ENCODE measurements around the gene CLPTM1. TPM values are rescaled to one million over a fixed set of nuclear protein-coding genes. Genes with fewer than 3 reads are reported as not detected.
"Not testable (repeated sequence)": the region's sequence is repeated elsewhere in the genome, so short reads cannot be mapped to it uniquely, and the experiment has no call there.

The CLPTM1 gene
- total RNA-seq, 4 donors from 2014 or later = 41.7 to 76.3 (median 43.2) TPM

GRCh38 chr19:44924243-44924725, 30.9 kb upstream of the CLPTM1 start:
- no peak for TF ChIP-seq EP300 (IDR thresholded peaks at IDR 0.05)
- TF ChIP-seq POLR2A (IDR thresholded peaks at IDR 0.05) = no peak
- no peak for TF ChIP-seq POLR2AphosphoS5 (IDR thresholded peaks at IDR 0.05)
- TF ChIP-seq CTCF (IDR thresholded peaks at IDR 0.05) = no peak
- ATAC-seq = no peak
- no peaks in the 10 kb centered on the region for H3K36me3 ChIP-seq
- H3K27me3 ChIP-seq = peaks cover 10% of the 10 kb centered on the region
- H3K9me3 ChIP-seq = no peaks in the 10 kb centered on the region
- H3K4me3 ChIP-seq = no peak overlapping the region
- H3K4me1 ChIP-seq = peaks cover 0 to 32% (median 3%) of the 10 kb centered on the region in 3 donors
- WGBS, 2 donors (ENCODE audit: low coverage in 1 of 2) = 67 to 94% methylated on average over 1 to 5 of the region's 8 CpGs
- H3K27ac ChIP-seq = peak overlapping the region in 3 of 4 donors; percentile 1 to 39 (median 35)

- 52 to 63% methylated on average over 2 of the region's 8 CpGs for WGBS, 2 donors (ENCODE audit: low coverage in 1 of 2)
- H3K9me3 ChIP-seq = no peaks in the 10 kb centered on the region
- TF ChIP-seq POLR2AphosphoS5 (IDR thresholded peaks at IDR 0.05) = peak; percentile 9
- no peak for TF ChIP-seq POLR2A (IDR thresholded peaks at IDR 0.05)
- ATAC-seq = peak; percentile 83
- peak overlapping the region in 3 of 4 donors; percentile 1 to 39 (median 37) for H3K27ac ChIP-seq
- H3K27me3 ChIP-seq = peaks cover 10% of the 10 kb centered on the region
- peaks cover 0 to 32% (median 3%) of the 10 kb centered on the region in 3 donors for H3K4me1 ChIP-seq
- no peaks in the 10 kb centered on the region for H3K36me3 ChIP-seq
- H3K4me3 ChIP-seq = no peak overlapping the region
Observed at GRCh38 chr19:44925114-44925891, 29.9 kb upstream of the CLPTM1 start.

GRCh38 chr19:44926245-44927077, 28.7 kb upstream of the CLPTM1 start:
- ATAC-seq = peak; percentile 16
- WGBS, 2 donors (ENCODE audit: low coverage in 1 of 2) = 50 to 73% methylated on average over 8 to 10 of the region's 19 CpGs
- H3K36me3 ChIP-seq, H3K27me3 ChIP-seq, H3K9me3 ChIP-seq, H3K27ac ChIP-seq: not testable (repeated sequence)
- peaks cover 0 to 32% (median 3%) of the 10 kb centered on the region in 3 donors for H3K4me1 ChIP-seq
- peak overlapping the region in 1 of 2 donors; percentile 34 for H3K4me3 ChIP-seq

GRCh38 chr19:44927746-44928145, 27.4 kb upstream of the CLPTM1 start:
- no peak overlapping the region for H3K27ac ChIP-seq
- WGBS, 2 donors (ENCODE audit: low coverage in 1 of 2) = 13 to 71% methylated on average over 1 to 3 of the region's 5 CpGs

GRCh38 chr19:44930088-44930487, 25.1 kb upstream of the CLPTM1 start:
- no peak overlapping the region for H3K27ac ChIP-seq
- no peak for TF ChIP-seq EP300 (IDR thresholded peaks at IDR 0.05)
- TF ChIP-seq POLR2A (IDR thresholded peaks at IDR 0.05) = no peak
- no peak for TF ChIP-seq CTCF (IDR thresholded peaks at IDR 0.05)
- TF ChIP-seq POLR2AphosphoS5 (IDR thresholded peaks at IDR 0.05) = no peak
- no peaks in the 10 kb centered on the region for H3K9me3 ChIP-seq
- 78 to 85% methylated on average over 7 of the region's 7 CpGs for WGBS, 2 donors (ENCODE audit: low coverage in 1 of 2)
- ATAC-seq = no peak
- peaks cover 0 to 26% (median 3%) of the 10 kb centered on the region in 3 donors for H3K4me1 ChIP-seq
- H3K4me3 ChIP-seq = no peak overlapping the region
- H3K36me3 ChIP-seq = no peaks in the 10 kb centered on the region
- peaks cover 5% of the 10 kb centered on the region for H3K27me3 ChIP-seq

More at GRCh38 chr19:44927746-44928145, 27.4 kb upstream of the CLPTM1 start:
- H3K27me3 ChIP-seq = peaks cover 10% of the 10 kb centered on the region
- peaks cover 0 to 32% (median 3%) of the 10 kb centered on the region in 3 donors for H3K4me1 ChIP-seq
- ATAC-seq = no peak
- H3K4me3 ChIP-seq = no peak overlapping the region
- no peak for TF ChIP-seq POLR2AphosphoS5 (IDR thresholded peaks at IDR 0.05)
- TF ChIP-seq EP300 (IDR thresholded peaks at IDR 0.05) = no peak
- TF ChIP-seq POLR2A (IDR thresholded peaks at IDR 0.05) = no peak
- TF ChIP-seq CTCF (IDR thresholded peaks at IDR 0.05) = no peak
- H3K36me3 ChIP-seq = no peaks in the 10 kb centered on the region
- no peaks in the 10 kb centered on the region for H3K9me3 ChIP-seq
